ENCODE measurements around the gene B4GALT5.
"Not testable (repeated sequence)": the region's sequence is repeated elsewhere in the genome, so short reads cannot be mapped to it uniquely, and the experiment has no call there.

B4GALT5 gene

GRCh38 chr20:49713753-49714712, at the start of gene B4GALT5:
Gene B4GALT5 (minus strand): TSS chr20:49713878. CDS start chr20:49713690, 188 bp downstream.
- peak; percentile 81 for DNase-seq (ENCODE audit: low spot score)
- Histone ChIP-seq H3K27ac (peak within 1 kb of the TSS; percentile 88 to 94), H3K4me3 (peak within 1 kb of the TSS; percentile 98)
- TF ChIP-seq CTCF (IDR thresholded peaks at IDR 0.05) = no peak

- H3K27ac ChIP-seq = no peak overlapping the region
- TF ChIP-seq CTCF (IDR thresholded peaks at IDR 0.05) = no peak
- no peak for DNase-seq (ENCODE audit: low spot score)
These were observed 49.5 kb upstream of the B4GALT5 start for GRCh38 chr20:49762940-49763766.

GRCh38 chr20:49761888-49762287, 48.2 kb upstream of the B4GALT5 start:
- not testable (repeated sequence) for H3K27ac ChIP-seq; DNase-seq (ENCODE audit: low spot score); H3K4me3 ChIP-seq

More at GRCh38 chr20:49762940-49763766, 49.5 kb upstream of the B4GALT5 start:
- H3K4me3 ChIP-seq = no peak overlapping the region

GRCh38 chr20:49759266-49759950, 45.7 kb upstream of the B4GALT5 start:
- DNase-seq (ENCODE audit: low spot score) = no peak
- Histone ChIP-seq H3K4me3 (no peak overlapping the region), H3K27ac (no peak overlapping the region)
- TF ChIP-seq CTCF (IDR thresholded peaks at IDR 0.05) = no peak

GRCh38 chr20:49758781-49759180, 45.1 kb upstream of the B4GALT5 start:
- Histone ChIP-seq H3K27ac (no peak overlapping the region), H3K4me3 (no peak overlapping the region)
- no peak for TF ChIP-seq CTCF (IDR thresholded peaks at IDR 0.05)
- no peak for DNase-seq (ENCODE audit: low spot score)

GRCh38 chr20:49757597-49757996, 43.9 kb upstream of the B4GALT5 start:
- H3K4me3 ChIP-seq = no peak overlapping the region
- H3K27ac ChIP-seq = no peak overlapping the region
- DNase-seq (ENCODE audit: low spot score) = no peak
- TF ChIP-seq CTCF (IDR thresholded peaks at IDR 0.05) = no peak

GRCh38 chr20:49756241-49756640, 42.6 kb upstream of the B4GALT5 start:
- H3K27ac ChIP-seq = no peak overlapping the region
- no peak for DNase-seq (ENCODE audit: low spot score)
- H3K4me3 ChIP-seq = no peak overlapping the region
- no peak for TF ChIP-seq CTCF (IDR thresholded peaks at IDR 0.05)

Data from coronary artery (tissue), 2 donors.